Loucy (cell line): ENCODE data around the gene ABHD2.

Experiments used
- CTCF ChIP-seq: fragments of 200-600 bp; sonication (generic); conservative IDR thresholded peaks from 2 replicates; pipeline ENCODE4 v1.5.1; 2014; ENCODE audit warnings: mild to moderate bottlenecking, antibody characterized with exemption, low read length
- EZH2phosphoT487 ChIP-seq: fragments of 200-600 bp; IDR thresholded peaks from 2 replicates; pipeline ENCODE4 v1.6.1; 2018; ENCODE audit warnings: antibody characterized with exemption, mild to moderate bottlenecking, moderate library complexity, borderline replicate concordance

GRCh38 chr15:89077750-89078149 is 10.5 kb upstream of the ABHD2 start:
- no peak for TF ChIP-seq CTCF
- TF ChIP-seq EZH2phosphoT487 = no peak
